IPS-11a (cell line): Measurements from ENCODE around the gene UST.
"Not testable (repeated sequence)": the region's sequence is repeated elsewhere in the genome, so short reads cannot be mapped to it uniquely, and the experiment has no call there.

Source experiments
- H3K4me3 ChIP-seq: one replicate; pipeline ENCODE4 v1.5.1; 2013; ENCODE audit warnings: low read depth, low read length, control low read depth

The UST gene

DNA sequence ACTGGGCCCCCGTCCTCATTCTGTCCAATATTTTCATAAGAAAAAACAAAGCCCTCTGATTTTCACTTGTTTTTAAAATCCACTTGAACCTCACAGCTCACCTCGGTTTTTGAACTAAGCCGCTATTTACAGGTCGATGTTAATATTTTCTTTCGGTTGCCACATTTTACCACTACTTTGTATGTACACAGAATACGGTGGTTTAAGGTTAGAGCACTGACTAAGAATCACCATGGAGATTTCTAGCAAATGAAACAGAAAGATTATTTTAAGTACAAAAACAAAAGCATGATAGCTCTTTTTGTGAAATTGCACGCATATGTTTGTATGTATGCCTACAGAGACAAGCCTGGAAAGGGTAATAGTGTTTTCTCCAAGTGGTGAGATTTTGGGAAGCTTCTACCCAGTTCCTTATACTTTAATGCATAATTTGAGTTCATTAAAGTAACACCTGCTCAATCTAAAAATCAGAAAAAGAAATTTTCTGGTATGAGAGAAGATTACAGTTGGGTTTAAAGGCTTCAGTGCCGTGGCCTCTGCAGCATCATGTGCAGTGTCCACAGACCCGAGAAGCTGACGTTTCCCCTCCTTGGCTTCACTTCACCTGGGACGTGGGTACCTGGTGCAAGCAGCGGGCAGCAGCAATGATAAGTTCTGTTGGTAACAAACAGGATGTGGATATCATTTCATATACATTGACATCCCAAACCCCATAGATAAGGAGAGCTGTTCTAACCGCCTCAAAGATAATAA is 144.0 kb downstream of the UST start:
- H3K4me3 ChIP-seq = no peak overlapping the region

DNA sequence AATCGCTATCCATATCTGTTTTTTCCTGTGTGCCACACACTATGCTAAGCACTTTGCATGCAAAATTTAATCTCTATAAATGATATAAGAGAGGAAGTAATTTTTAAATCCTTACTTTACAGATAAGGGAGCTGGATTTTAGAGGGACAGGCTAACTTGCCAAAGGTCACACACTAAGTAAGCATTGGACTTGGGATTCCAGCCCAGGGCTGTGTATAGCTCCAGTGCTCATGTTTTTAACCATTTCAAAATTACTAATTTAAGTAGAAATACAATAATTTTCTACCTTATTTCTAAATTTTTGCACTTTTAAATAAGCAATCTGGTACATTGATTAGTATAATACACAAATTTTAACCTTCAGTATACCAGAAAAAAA is 144.6 kb downstream of the UST start:
- H3K4me3 ChIP-seq = no peak overlapping the region

DNA sequence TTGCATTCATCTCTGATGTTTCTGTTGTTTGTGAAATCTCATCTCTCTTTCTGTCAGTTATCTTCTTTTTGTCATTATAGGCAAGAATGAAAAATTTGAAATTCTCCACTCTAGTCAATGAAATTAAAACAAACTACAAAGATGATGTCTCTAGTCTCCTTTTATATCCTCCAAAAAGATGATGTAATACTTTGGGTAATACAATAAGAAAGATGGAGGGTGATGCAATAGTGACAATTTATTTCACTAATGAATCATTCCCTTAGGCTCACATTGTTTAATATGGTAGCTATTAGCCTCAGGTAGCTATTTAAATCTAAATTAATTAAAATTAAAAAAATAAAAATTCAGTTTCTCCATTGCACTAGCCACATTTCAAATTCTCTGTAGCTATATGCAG is 145.4 kb downstream of the UST start:
- no peak overlapping the region for H3K4me3 ChIP-seq

DNA sequence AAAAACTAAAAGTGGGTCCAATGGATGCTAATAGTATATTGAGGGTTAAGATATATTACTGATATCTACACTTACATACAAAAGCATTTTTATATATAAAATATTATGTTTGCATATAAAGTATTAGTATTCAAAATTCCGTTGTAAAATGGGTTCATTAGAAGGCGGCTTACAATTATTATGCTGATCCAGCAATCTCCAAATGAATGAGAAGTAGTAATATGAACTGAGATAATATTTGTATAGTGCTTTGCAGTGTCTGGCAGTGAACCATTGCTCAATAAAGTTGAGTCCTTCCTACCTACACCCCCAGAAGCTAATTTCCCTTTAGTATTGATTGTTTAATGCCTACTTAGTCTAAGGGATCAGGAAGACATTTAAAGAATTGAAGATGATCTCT is 146.2 kb downstream of the UST start:
- no peak overlapping the region for H3K4me3 ChIP-seq

DNA sequence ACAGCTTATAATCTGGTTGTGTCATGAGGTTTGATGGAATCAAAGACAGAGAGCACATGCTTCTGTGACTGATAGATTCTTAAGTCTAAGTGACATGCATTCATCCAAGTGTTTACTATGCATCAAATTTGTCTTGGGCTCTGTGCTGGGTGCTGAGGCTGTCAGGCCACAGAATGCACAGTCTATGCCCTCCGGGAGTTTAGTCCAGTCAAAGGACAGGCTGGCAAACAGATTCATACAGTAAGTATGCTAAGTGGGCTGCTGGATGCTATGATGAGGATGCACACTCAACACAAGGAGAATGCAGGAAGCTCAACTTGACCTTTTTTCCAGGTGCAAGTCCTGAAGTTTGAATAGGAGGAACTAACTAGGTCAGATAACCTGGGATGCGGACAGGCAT is 146.7 kb downstream of the UST start:
- no peak overlapping the region for H3K4me3 ChIP-seq

DNA sequence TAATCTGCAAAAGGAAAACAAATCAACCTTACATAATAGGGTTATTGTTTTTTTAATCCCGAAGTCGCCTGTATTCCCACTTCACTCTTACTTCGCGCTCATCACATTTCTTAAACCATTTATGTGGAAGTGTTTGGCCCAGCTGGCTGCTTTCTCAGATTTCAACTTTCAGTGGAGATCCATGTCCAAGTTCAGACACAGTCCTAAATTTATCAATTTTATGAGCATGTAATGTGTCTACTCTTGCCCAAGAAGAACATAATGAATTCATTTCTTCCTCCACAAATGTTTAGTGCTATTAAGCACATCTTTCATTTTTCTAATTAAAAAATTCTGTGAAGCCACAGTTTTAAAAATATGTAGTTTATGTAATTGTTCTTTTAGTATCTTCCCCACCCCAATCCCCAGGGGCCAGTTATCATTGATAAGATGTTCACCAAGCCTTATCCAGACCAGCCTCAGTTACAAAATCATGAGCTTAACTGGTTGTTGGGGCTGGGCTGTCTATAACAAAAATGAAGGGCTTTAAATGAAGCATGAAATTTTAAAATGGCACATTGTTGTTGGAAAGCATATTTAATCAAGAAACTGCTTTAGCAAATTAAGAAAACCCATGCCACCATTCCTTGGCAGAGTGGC is 151.7 kb downstream of the UST start:
- no peak overlapping the region for H3K4me3 ChIP-seq

DNA sequence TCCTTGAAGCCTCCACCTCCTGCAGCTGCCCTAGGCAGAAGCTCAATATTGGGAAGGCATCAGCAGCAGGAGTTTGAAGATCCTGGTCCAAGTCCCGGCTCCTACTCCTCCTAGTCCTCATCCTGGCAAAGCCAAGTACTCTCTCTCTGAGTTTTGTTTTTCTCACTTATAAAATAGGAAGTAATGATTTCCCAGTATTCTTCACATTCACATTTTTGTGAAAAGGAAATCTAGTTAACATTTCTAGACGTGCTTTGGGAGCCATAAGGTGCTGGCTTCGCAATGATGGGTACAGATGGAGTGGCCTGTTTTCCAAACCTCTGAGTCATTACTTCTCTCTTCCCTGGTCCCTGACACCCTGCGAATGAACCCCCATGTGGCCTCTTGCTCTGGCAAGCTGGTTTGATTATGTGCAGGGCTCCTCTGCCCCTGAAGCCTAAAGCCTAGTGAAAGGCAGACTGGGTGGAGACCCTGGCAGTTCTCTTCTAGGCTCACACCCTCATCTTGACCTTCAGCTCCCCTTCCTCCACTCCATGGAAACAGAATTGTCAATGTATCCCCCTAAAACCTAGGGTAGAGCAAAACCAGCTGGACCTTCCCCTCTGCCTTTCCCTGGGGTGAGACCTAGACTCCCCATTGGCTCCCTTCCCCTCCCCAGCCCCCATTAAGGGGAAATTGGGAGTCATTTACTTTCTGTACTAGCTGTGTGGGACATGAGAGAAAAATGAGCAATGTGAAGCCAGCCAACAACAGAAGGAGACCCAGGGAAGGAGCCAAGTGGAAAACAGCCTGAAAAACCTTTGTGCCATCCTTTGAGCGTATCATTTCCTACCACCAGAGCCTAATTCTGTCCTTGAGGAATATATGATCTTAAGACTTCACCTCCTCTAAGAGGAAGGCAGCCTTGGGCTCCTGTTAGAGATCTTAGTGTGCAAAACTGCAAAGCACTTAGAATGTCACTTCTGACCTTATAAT is 158.4 kb downstream of the UST start:
- H3K4me3 ChIP-seq = no peak overlapping the region

DNA sequence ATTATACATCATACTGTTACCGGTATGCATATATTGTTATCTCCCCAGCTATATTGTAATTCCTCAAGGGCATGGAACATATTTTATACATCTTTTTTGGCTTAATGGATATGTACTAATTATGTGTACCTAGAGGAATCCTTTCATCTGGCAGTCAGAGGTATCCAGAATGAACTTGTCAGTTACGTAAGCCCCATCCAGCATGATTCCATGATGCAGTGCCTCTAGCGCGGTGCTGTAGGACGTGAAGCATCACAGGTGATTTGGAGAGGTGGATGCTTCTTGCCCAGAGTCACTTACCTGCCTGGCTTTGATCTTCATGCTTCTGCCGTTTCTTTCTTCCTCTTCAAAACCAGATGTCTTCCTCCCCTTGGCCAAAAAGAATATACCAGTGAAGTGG is 159.1 kb downstream of the UST start:
- no peak overlapping the region for H3K4me3 ChIP-seq

DNA sequence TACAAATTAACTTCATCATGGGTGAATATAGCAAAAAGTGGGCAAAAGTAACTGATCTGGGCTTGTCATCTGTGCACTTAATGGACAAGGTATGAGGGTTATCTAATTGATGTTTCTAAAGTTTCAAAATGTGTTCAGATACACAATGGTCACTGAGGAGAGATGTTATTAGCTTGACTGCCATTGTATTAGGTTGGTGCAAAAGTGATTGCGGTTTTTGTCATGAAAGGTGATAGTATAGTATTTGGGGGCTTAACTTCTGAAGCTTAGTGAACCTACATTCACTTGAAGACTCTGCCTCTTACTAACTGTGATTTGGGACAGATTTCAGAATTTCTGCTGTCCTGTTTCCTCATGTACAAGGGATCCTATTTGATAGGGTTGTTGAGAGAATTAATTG is 159.6 kb downstream of the UST start:
- no peak overlapping the region for H3K4me3 ChIP-seq

DNA sequence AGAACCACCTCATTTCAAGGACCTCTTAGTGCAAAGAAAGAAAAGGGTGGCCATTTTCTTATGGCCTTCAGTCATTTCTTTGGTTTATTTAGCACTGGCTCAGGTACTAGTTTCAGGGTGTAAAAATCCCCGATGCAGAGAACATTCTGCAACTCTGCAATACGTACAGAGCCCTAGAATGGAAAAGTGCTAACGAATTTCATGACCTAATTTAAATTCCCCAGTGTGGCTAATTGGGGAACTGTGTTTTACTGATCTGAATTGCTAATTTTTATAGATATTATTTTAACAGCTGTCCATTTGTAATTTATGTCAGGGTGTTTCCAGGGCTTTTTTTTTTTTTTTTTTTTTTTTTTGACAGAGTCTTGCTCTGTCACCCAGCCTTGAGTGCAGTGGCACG is 160.7 kb downstream of the UST start:
- no peak overlapping the region for H3K4me3 ChIP-seq

DNA sequence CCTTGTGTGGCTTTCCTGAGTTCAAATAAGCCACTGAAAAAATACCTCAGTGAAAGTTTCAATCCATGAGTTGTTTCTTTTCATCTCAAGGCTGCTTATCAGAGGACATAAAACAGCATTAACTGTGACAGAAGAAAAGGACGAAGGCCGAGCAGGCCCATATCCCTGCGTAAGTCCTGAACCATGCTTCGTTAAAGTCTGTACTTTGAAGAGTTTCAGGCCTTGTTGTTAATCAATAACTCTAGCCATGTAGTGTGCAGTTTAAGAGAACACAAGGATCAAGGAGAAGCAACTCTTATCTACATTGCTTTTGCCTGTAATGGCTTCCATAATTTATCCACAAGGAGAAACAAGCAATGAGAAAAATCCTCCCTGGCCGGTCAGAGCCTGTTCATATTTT is 165.4 kb downstream of the UST start:
- H3K4me3 ChIP-seq = no peak overlapping the region

DNA sequence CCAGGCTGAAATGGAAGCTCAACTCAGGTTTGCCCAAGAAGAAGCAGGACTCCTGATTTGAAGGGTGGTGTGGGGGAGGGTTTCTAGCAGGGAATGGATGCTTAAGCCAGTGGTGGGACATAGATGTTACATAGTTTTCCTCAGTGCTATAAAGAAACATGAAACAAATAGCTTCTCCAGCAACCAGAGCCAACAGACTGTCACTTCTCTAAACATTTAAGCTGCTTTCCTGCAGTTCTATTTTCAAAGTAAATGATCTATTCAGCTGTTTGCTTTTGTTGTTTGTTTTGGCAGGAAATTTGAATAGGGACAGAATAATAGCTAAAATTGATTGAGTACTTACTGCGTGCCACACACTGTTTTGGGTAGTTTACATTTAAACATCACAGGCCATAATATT is 169.0 kb downstream of the UST start:
- no peak overlapping the region for H3K4me3 ChIP-seq

DNA sequence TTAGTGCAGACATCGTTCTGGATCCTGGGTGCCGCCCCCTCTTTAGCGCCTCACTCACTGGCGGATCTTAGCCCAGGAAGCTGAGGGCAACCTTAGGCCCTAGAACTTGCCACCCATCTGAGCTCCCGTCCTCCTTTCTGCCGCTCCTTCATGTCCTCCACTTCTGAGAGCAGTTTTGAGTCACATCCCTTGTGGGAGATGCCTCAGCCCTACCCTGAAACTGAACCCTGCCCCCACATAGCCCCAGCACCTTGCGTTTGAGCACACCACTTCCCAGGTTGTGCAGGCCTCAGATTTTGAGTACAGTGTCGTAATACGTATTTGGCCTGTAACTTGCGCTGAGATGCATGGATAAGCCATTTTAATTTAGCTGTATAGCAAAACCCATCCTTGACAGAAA is 169.7 kb downstream of the UST start:
- not testable (repeated sequence) for H3K4me3 ChIP-seq

DNA sequence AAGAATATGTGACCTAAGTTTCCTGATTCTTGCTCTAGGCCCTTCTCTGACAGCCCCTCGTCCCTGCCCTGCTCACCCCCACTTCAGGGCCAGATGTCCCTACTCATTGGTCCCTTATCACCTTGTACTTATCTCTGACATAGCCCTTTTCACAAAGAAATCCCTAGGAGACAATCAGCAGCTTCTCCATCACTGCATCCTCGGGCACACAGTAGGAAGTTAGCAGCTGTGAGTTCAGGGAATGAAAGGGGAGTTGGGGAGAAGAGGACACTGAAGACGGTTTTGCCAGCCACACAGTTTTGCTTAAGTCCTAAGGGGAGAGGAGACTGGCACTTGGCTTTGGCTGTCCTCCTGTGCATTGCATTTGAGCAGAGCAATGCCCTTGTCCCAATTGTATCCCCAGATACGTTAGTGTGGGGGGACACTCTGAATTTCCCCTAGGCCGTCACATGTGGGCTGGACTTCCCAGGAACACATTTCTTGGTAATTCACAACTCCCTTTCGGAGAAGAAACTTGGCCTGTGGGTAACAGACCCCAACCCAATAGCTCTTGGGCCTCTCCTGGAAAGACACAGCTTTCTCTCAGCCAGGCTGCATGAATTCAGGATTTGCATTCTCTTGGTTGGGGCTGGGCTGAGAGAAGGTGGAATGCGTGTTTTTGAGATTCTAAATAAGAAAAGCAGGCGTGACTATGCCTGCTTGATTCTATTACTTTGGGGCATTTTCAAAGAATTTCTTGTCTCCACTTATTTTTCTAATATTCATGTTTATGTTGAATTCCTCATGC is 177.6 kb downstream of the UST start:
- H3K4me3 ChIP-seq = no peak overlapping the region

DNA sequence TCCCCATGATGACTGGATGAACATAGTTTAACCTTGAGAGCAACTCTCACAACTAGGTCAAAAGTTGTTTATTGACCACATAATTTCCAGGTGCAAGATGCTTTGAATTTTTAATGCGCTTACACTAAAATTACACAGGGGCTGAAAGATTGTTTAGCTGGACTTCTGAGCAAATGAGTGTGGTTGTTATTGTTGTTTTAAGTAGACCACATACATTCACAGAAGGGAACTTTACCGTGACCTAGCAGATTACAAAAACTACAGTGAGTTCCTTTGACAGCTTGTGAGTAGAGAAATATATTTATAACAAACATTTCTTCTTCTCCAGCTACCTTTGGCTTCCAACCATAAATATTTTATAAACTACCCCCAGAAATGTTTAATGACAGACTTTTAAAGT is 178.9 kb downstream of the UST start:
- H3K4me3 ChIP-seq = no peak overlapping the region

DNA sequence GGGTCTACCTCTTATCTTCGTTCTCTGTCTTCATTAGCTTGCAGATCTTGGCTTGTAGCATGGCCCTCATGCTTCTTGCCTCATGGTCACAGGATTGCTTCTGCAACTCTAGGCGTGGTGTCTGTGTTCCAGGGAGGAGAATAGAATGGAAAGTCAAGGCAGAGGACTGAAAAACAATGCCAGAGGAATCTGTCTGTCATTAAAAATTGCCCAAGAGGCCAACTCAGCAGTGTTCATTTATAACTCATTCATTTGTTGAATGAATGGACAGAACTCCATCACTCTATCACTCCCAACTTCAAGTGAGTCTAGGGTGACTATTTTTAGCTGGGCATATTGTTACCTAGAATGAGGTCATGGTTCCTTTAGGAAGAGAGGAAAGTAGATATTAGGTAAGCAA is 179.6 kb downstream of the UST start:
- H3K4me3 ChIP-seq = no peak overlapping the region

DNA sequence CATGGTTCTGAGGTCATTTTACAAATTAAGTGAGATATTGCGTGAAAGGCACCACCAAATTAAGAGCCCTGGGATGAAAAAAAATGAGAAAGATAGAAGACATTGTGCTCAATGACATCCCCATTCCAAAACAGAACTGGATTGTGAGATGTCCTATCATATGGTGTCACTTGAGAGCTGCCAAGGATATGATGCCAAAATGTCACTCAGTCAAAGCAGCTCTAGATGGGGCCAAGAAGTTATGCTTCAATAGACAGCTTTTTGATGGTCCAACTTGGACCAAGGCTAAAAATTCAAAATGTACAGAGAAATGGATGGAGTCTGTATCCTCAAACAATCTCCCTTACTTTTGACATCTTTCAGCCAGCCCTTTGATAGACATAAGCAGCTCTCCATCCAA is 180.8 kb downstream of the UST start:
- H3K4me3 ChIP-seq = no peak overlapping the region

DNA sequence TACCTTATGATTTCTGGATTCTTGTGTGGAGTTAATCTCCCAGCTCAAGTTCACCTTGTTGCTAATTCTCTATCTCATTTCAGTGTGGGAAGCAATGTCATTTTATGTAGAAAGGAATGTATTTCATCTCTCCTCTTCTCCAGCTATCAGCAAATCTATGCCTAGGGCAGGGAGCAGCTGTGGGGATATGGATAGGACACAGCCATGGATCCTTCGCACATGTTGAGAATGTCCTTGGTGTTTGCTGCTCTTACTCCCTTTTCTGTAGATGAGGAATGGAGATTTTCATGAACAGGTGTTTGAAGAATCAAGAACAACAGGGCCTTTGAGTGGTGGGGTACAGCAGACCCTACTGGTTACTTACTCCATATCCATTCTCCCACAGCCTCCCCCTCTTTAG is 182.0 kb downstream of the UST start:
- H3K4me3 ChIP-seq = no peak overlapping the region

DNA sequence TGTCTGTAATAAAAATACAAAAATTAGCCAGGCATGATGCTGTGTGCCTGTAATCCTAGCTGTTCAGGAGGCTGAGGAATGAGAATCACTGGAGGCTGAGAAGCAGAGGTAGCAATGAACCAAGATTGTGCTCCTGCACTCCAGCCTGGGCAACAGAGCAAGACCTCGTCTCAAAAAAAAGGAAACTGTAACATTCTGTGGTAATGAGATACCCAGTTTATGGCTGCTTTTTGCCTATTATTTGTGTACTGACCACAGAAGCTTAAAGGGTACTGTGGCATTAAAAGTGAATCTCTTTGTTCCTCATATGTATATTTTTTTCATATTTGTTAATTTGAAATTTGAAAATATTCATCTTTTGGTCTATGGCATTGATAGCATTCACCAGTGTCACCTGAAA is 185.4 kb downstream of the UST start:
- H3K4me3 ChIP-seq = no peak overlapping the region

DNA sequence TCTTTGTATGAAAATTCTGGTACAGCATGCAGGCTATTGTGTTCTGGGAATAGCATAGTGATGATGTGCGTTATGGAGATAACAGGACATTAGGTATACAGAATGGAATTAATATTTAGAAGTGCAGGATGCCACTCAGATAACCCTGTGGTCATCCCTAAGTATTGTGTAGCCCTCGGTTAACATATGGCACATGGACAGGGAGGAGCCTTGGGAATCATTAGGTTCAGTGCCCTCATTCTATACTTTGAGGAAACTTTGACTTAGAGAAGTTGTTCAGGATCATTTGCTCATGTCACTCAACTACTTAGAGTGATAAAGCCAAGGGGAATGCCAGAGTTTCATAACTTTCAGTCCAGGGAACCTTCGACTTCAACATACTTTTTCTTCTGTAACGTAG is 185.9 kb downstream of the UST start:
- H3K4me3 ChIP-seq = no peak overlapping the region

DNA sequence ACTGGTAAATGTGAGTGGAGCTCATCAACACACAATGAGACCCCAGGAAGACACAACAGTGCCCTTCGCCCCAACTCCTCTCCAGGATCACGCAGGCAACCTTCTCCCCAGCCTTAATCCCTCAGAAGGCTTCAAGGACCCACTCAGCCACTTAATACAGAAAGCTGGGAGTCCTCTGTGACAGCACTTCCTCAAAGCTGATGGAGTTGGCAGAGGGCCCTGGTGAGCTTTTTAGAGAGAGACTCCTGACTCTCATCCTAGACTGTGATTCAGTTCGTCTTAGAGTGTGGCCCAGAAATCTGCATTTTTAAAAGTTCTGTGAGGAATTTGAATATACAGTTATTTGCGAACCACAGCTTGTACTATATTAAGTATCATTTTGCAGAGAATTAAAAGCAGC is 187.7 kb downstream of the UST start:
- H3K4me3 ChIP-seq = no peak overlapping the region
